HG03196 (cell line): Measurements from ENCODE around the gene POLR3K.
A peak's percentile ranks its signal among the peaks of the same experiment; 100 is the strongest.
"Not testable (repeated sequence)": the region's sequence is repeated elsewhere in the genome, so short reads cannot be mapped to it uniquely, and the experiment has no call there.

Source experiments
- ATAC-seq: cut with Tn5 transposase; IDR thresholded peaks from one replicate; pipeline ENCODE4 v1.9.1; 2021; ENCODE audit not compliant: unreplicated experiment

The POLR3K gene

GRCh38 chr16:47234-47633 lies 6.2 kb downstream of the POLR3K start:
- no peak for ATAC-seq

- ATAC-seq: not testable (repeated sequence)
Measured at GRCh38 chr16:46510-46909, 6.9 kb downstream of the POLR3K start.

- ATAC-seq: no peak
Measured at GRCh38 chr16:45454-45853, 8.0 kb downstream of the POLR3K start.

- ATAC-seq: no peak
Measured at GRCh38 chr16:44655-45054, 8.8 kb downstream of the POLR3K start.

GRCh38 chr16:43294-43693 lies 10.1 kb downstream of the POLR3K start:
- no peak for ATAC-seq

GRCh38 chr16:42691-43090 lies 10.7 kb downstream of the POLR3K start:
- no peak for ATAC-seq

- ATAC-seq: no peak
Measured at GRCh38 chr16:42069-42457, 11.3 kb downstream of the POLR3K start.

- no peak for ATAC-seq
Measured at GRCh38 chr16:41439-42068, 11.9 kb downstream of the POLR3K start.

- ATAC-seq: peak; percentile 58
Measured at GRCh38 chr16:38941-39892, 14.2 kb downstream of the POLR3K start.

- not testable (repeated sequence) for ATAC-seq
Measured at GRCh38 chr16:38206-38605, 15.2 kb downstream of the POLR3K start.

GRCh38 chr16:37511-37910 lies 15.9 kb downstream of the POLR3K start:
- ATAC-seq: no peak

- no peak for ATAC-seq
Measured at GRCh38 chr16:36336-36984, 16.9 kb downstream of the POLR3K start.

- no peak for ATAC-seq
Measured at GRCh38 chr16:35678-36305, 17.6 kb downstream of the POLR3K start.

- no peak for ATAC-seq
Measured at GRCh38 chr16:35011-35677, 18.3 kb downstream of the POLR3K start.

- no peak for ATAC-seq
Measured at GRCh38 chr16:34648-34987, 18.8 kb downstream of the POLR3K start.

- no peak for ATAC-seq
Measured at GRCh38 chr16:33877-34647, 19.3 kb downstream of the POLR3K start.

GRCh38 chr16:33154-33876 lies 20.1 kb downstream of the POLR3K start:
- not testable (repeated sequence) for ATAC-seq

GRCh38 chr16:30627-31026 lies 22.8 kb downstream of the POLR3K start:
- ATAC-seq: not testable (repeated sequence)

GRCh38 chr16:25926-26348 lies 27.5 kb downstream of the POLR3K start:
- ATAC-seq: peak; percentile 70
